Esophagus squamous epithelium (tissue), 5 donors: ENCODE data around the gene ACIN1. TPM values are rescaled to one million over a fixed set of nuclear protein-coding genes. Genes with fewer than 3 reads are reported as not detected.
"Not testable (repeated sequence)": the region's sequence is repeated elsewhere in the genome, so short reads cannot be mapped to it uniquely, and the experiment has no call there.

Source experiments
- DNase-seq: peaks from one replicate; lab custom pipeline; 2025; lab: John Stamatoyannopoulos, UW
- H3K27ac ChIP-seq, 4 donors: fragments of 200-600 bp; sonication (generic); one replicate each; pipeline ENCODE4 v1.5.1; 2016 to 2019; ENCODE audit warnings: mild to moderate bottlenecking in 1 of 4
- H3K27me3 ChIP-seq, 4 donors: fragments of 200-600 bp; sonication (generic); 1 replicate in 3 of 4; 2 replicates in 1 of 4; pipeline versions ENCODE4 v1.5.1 to v1.6.0; 2017 to 2021; ENCODE audit warnings: antibody characterized with exemption in 1 of 4
- H3K36me3 ChIP-seq, 3 donors: fragments of 200-600 bp; sonication (generic); one replicate each; pipeline ENCODE4 v1.5.1; 2016 to 2019
- H3K4me1 ChIP-seq, 3 donors: fragments of 200-600 bp; sonication (generic); one replicate each; pipeline ENCODE4 v1.5.1; 2017 to 2019
- H3K4me3 ChIP-seq, 4 donors: fragments of 200-600 bp; sonication (generic); 1 replicate in 3 of 4; 2 replicates in 1 of 4; pipeline ENCODE4 v1.5.1; 2016 to 2019; ENCODE audit warnings: mild to moderate bottlenecking in 2 of 4, moderate library complexity in 1 of 4
- H3K9me3 ChIP-seq, 3 donors: fragments of 200-600 bp; sonication (generic); one replicate each; pipeline ENCODE4 v1.5.1; 2016 to 2019
- CTCF ChIP-seq, 6 experiments: fragments of 450-650 bp in 4 of 6; fragments of 200-600 bp in 2 of 6; sonication (generic) in 2 of 6; IDR thresholded peaks; one replicate each; pipeline ENCODE4 v1.5.1; 2016 to 2019; ENCODE audit warnings: antibody characterized with exemption in 6 of 6, mild to moderate bottlenecking in 4 of 6, moderate library complexity in 4 of 6
- POLR2A ChIP-seq, 4 donors: fragments of 450-650 bp; IDR thresholded peaks; one replicate each; pipeline ENCODE4 v1.6.1; 2017; ENCODE audit warnings: antibody characterized with exemption in 4 of 4, mild to moderate bottlenecking in 4 of 4, moderate library complexity in 3 of 4
- WGBS, 2 donors: methylation state at CpG; one replicate each; pipeline ENCODE4 v1.1.5; 2018; 5-methylcytosine and 5-hydroxymethylcytosine counted together
- intact Hi-C: fragments of 100-400 bp; cut with DNase I; formaldehyde crosslinking; loops from one replicate; pipeline ENCODE4 v1.15.0; 2022
- total RNA-seq, 4 donors: library from RNA; depleted of rRNA; stranded (reverse); fragments of >200 nt; gene quantifications; one replicate each; pipeline ENCODE4 v1.1.0, GENCODE V29; 2016
- donor health status: DM: yes; HTN: yes; CAD: no.

Gene ACIN1
- total RNA-seq, 4 donors from 2014 or later = 51.4 to 107 (median 83.0) TPM

GRCh38 chr14:23018107-23018506 lies 76.8 kb downstream of the ACIN1 start:
- H3K4me3 ChIP-seq = no peak overlapping the region
- no peak for DNase-seq
- H3K4me1 ChIP-seq = no peaks in the 10 kb centered on the region
- intact Hi-C loops = no loop called here
- no peak overlapping the region for H3K27ac ChIP-seq
- TF ChIP-seq POLR2A (IDR thresholded peaks at IDR 0.05) (no peak), CTCF (IDR thresholded peaks at IDR 0.05) (no peak)
- no peaks in the 10 kb centered on the region for H3K27me3 ChIP-seq
- H3K36me3 ChIP-seq = peaks cover 0 to under 1% (median 0%) of the 10 kb centered on the region in 3 donors
- H3K9me3 ChIP-seq = no peaks in the 10 kb centered on the region

- WGBS, 2 donors = 83 to 89% methylated on average over 3 to 5 of the region's 5 CpGs
- intact Hi-C loops = no loop called here
- Histone ChIP-seq H3K4me3 (no peak overlapping the region), H3K4me1 (no peaks in the 10 kb centered on the region), H3K9me3 (no peaks in the 10 kb centered on the region), H3K27ac (no peak overlapping the region), H3K27me3 (no peaks in the 10 kb centered on the region), H3K36me3 (no peaks in the 10 kb centered on the region)
- no peak for DNase-seq
- TF ChIP-seq POLR2A (IDR thresholded peaks at IDR 0.05) (no peak), CTCF (IDR thresholded peaks at IDR 0.05) (no peak)
Measured at GRCh38 chr14:23017091-23017490, 77.8 kb downstream of the ACIN1 start.

- 77 to 81% methylated on average over 4 of the region's 4 CpGs for WGBS, 2 donors
- intact Hi-C loops = no loop called here
- Histone ChIP-seq H3K36me3 (no peaks in the 10 kb centered on the region), H3K9me3 (no peaks in the 10 kb centered on the region), H3K4me3 (no peak overlapping the region), H3K27ac (no peak overlapping the region), H3K4me1 (peaks cover 0 to under 1% (median 0%) of the 10 kb centered on the region in 3 donors), H3K27me3 (no peaks in the 10 kb centered on the region)
- no peak for DNase-seq
- no peak for TF ChIP-seq POLR2A (IDR thresholded peaks at IDR 0.05)
- no peak for TF ChIP-seq CTCF (IDR thresholded peaks at IDR 0.05)
Measured at GRCh38 chr14:23015618-23016017, 79.3 kb downstream of the ACIN1 start.

GRCh38 chr14:23013749-23014054 lies 81.2 kb downstream of the ACIN1 start:
- H3K27me3 ChIP-seq, H3K9me3 ChIP-seq, H3K36me3 ChIP-seq, intact Hi-C loops, H3K4me3 ChIP-seq, DNase-seq, H3K27ac ChIP-seq: not testable (repeated sequence)
- H3K4me1 ChIP-seq = peaks cover 0 to 17% (median 0%) of the 10 kb centered on the region in 3 donors
- 88 to 93% methylated on average over 5 of the region's 5 CpGs for WGBS, 2 donors

GRCh38 chr14:23013054-23013748 lies 81.7 kb downstream of the ACIN1 start:
- no peak overlapping the region for H3K4me3 ChIP-seq
- WGBS, 2 donors = 82 to 83% methylated on average over 6 of the region's 6 CpGs
- intact Hi-C loops = no loop called here

More at GRCh38 chr14:23013054-23013748, 81.7 kb downstream of the ACIN1 start:
- no peak overlapping the region for H3K27ac ChIP-seq
- no peaks in the 10 kb centered on the region for H3K27me3 ChIP-seq
- no peaks in the 10 kb centered on the region for H3K9me3 ChIP-seq
- H3K36me3 ChIP-seq = no peaks in the 10 kb centered on the region
- peaks cover 0 to 22% (median 0%) of the 10 kb centered on the region in 3 donors for H3K4me1 ChIP-seq
- DNase-seq = no peak
- TF ChIP-seq CTCF (IDR thresholded peaks at IDR 0.05) (no peak), POLR2A (IDR thresholded peaks at IDR 0.05) (no peak)
